DMS153 treated with DMSO at 0.1 percent for 48 hours (cell line): Measurements from ENCODE around the gene FGGY.

Experiments
- DNase-seq: peaks from one replicate; lab custom pipeline; 2025; ENCODE audit not compliant: unreplicated experiment; lab: John Stamatoyannopoulos, UW

FGGY gene

DNA sequence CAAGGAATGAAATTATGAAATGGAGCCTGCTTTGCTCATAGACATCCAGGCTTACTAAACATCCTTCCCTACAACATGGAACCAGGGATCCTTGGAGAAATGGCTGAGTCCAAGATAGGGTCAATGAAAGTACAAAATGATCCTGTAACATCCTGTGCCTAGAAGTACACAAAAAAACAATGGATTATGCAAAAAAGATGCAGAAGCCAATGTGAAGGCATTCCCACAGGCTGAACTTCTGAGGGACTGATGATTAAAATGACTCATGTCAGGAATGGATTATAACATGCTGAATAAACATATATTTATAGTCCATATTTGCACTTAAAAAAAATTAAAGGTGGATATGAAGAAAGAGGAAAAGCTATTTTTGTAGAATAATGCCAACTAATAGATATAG, 507.4 kb downstream of the FGGY start:
- no peak for DNase-seq

GRCh38 chr1:59805554-59805953, 508.7 kb downstream of the FGGY start:
- DNase-seq: no peak
